ENCODE data around the gene CAMK2D.

GRCh38 chr4:113742643-113743042 is 18.9 kb downstream of the CAMK2D start:
- TF ChIP-seq CTCF (IDR thresholded peaks at IDR 0.05 in 8 of 11, conservative IDR thresholded peaks at IDR 0.05 in 3 of 11) = no peak
- no peak for TF ChIP-seq POLR2A (IDR thresholded peaks at IDR 0.05)
